Astrocyte (in vitro differentiated cells and primary cell): ENCODE results near the gene SRPK1. TPM values are rescaled to one million over a fixed set of nuclear protein-coding genes. Genes with fewer than 3 reads are reported as not detected.

Experiments
- DNase-seq: peaks from one replicate; pipeline ENCODE4 v3.0.0-alpha.2; 2010; ENCODE audit warnings: low read depth
- FAIRE-seq: peaks from 2 replicates; lab custom pipeline; 2011; peaks lifted over from hg19 to GRCh38; lab: Jason Lieb, UNC
- H2AFZ ChIP-seq: 2 replicates; pipeline ENCODE4 v1.6.0; 2012; ENCODE audit warnings: low read depth, low read length, inconsistent platforms
- H3K27ac ChIP-seq: 2 replicates; pipeline ENCODE4 v1.5.1; 2011; ENCODE audit warnings: low read depth, low read length, inconsistent platforms
- H3K27me3 ChIP-seq: 2 replicates; pipeline ENCODE4 v1.6.0; 2011; ENCODE audit warnings: low read length, inconsistent platforms; ENCODE audit not compliant: insufficient read depth
- H3K36me3 ChIP-seq: 2 replicates; pipeline ENCODE4 v1.5.1; 2011; ENCODE audit warnings: low read length, inconsistent platforms; ENCODE audit not compliant: insufficient read depth
- H3K4me1 ChIP-seq: 2 replicates; pipeline ENCODE4 v1.5.1; 2011; ENCODE audit warnings: low read length, inconsistent platforms; ENCODE audit not compliant: insufficient read depth
- H3K4me2 ChIP-seq: 2 replicates; pipeline ENCODE4 v1.6.0; 2012; ENCODE audit warnings: low read length, inconsistent platforms
- H3K4me3 ChIP-seq: 2 replicates; pipeline ENCODE4 v1.5.1; 2011; ENCODE audit warnings: low read depth, mild to moderate bottlenecking, low read length, inconsistent platforms; ENCODE audit not compliant: insufficient read depth
- H3K79me2 ChIP-seq: 2 replicates; pipeline ENCODE4 v1.6.0; 2012; ENCODE audit warnings: mild to moderate bottlenecking, low read length, inconsistent platforms; ENCODE audit not compliant: insufficient read depth
- H3K9ac ChIP-seq: 2 replicates; pipeline ENCODE4 v1.6.0; 2012; ENCODE audit warnings: mild to moderate bottlenecking, low read length, inconsistent platforms
- H3K9me3 ChIP-seq: 2 replicates; pipeline ENCODE4 v1.5.1; 2012; ENCODE audit warnings: low read depth, mild to moderate bottlenecking, low read length, inconsistent platforms; ENCODE audit not compliant: insufficient read depth
- H4K20me1 ChIP-seq: 2 replicates; pipeline ENCODE4 v1.6.0; 2012; ENCODE audit warnings: low read length, inconsistent platforms; ENCODE audit not compliant: insufficient read depth
- H3K27ac Mint-ChIP-seq: one replicate; pipeline ENCODE4 v1.8.0; 2021; ENCODE audit warnings: mild to moderate bottlenecking, mixed read lengths; ENCODE audit not compliant: unreplicated experiment
- H3K27me3 Mint-ChIP-seq: one replicate; pipeline ENCODE4 v1.8.0; 2021; ENCODE audit warnings: low read depth, mixed read lengths; ENCODE audit not compliant: unreplicated experiment
- H3K36me3 Mint-ChIP-seq: one replicate; pipeline ENCODE4 v1.8.0; 2021; ENCODE audit warnings: low read depth, mixed read lengths; ENCODE audit not compliant: unreplicated experiment
- H3K4me1 Mint-ChIP-seq: one replicate; pipeline ENCODE4 v1.8.0; 2021; ENCODE audit warnings: low read depth, mixed read lengths; ENCODE audit not compliant: unreplicated experiment
- H3K4me3 Mint-ChIP-seq: one replicate; pipeline ENCODE4 v1.8.0; 2021; ENCODE audit warnings: mild to moderate bottlenecking, moderate library complexity, mixed read lengths; ENCODE audit not compliant: unreplicated experiment
- H3K9me3 Mint-ChIP-seq: one replicate; pipeline ENCODE4 v1.8.0; 2021; ENCODE audit warnings: mild to moderate bottlenecking, mixed read lengths; ENCODE audit not compliant: unreplicated experiment
- CTCF ChIP-seq: IDR thresholded peaks from 2 replicates; pipeline ENCODE4 v1.5.1; 2011; ENCODE audit warnings: low read depth, mild to moderate bottlenecking, inconsistent platforms, low read length, moderate library complexity; ENCODE audit not compliant: insufficient read depth
- EZH2 ChIP-seq: IDR thresholded peaks from 2 replicates; pipeline ENCODE4 v1.6.1; 2012; ENCODE audit warnings: mild to moderate bottlenecking, low read length, inconsistent platforms; ENCODE audit not compliant: insufficient read depth
- total RNA-seq: library from RNA; stranded (reverse); gene quantifications from 2 replicates; pipeline ENCODE4 v1.2.1, GENCODE V29; 2021

The SRPK1 gene
- total RNA-seq, 1 donor from 2014 or later = 58.6 TPM

GRCh38 chr6:35810971-35811698 is 109.8 kb downstream of the SRPK1 start:
- peak overlapping the region; percentile 21 for H3K27ac ChIP-seq
- FAIRE-seq = no peak
- Mint-ChIP-seq H3K4me1 (peaks cover 8% of the 10 kb centered on the region), H3K27me3 (peaks cover 24% of the 10 kb centered on the region), H3K36me3 (peaks cover 1% of the 10 kb centered on the region), H3K4me3 (no peak overlapping the region), H3K9me3 (no peaks in the 10 kb centered on the region), H3K27ac (peak overlapping the region; percentile 87)
- no peaks in the 10 kb centered on the region for H3K36me3 ChIP-seq
- H3K4me3 ChIP-seq = no peak overlapping the region
- TF ChIP-seq EZH2 (no peak), CTCF (no peak)
- peaks cover 10% of the 10 kb centered on the region for H3K4me1 ChIP-seq
- peak overlapping the region; percentile 29 for H2AFZ ChIP-seq
- H4K20me1 ChIP-seq = no peaks in the 10 kb centered on the region
- H3K9ac ChIP-seq = no peak overlapping the region
- no peaks in the 10 kb centered on the region for H3K79me2 ChIP-seq
- peaks cover 3% of the 10 kb centered on the region for H3K27me3 ChIP-seq
- peak overlapping the region; percentile 48 for H3K4me2 ChIP-seq
- peak; percentile 72 for DNase-seq
- H3K9me3 ChIP-seq = no peaks in the 10 kb centered on the region

- no peaks in the 10 kb centered on the region for H3K9me3 Mint-ChIP-seq
- Histone ChIP-seq H3K9me3 (no peaks in the 10 kb centered on the region), H3K4me3 (no peak overlapping the region), H4K20me1 (no peaks in the 10 kb centered on the region), H3K27me3 (peaks cover 3% of the 10 kb centered on the region), H3K4me2 (no peak overlapping the region), H2AFZ (no peak overlapping the region), H3K4me1 (peaks cover 13% of the 10 kb centered on the region), H3K9ac (no peak overlapping the region), H3K27ac (no peak overlapping the region), H3K79me2 (no peaks in the 10 kb centered on the region), H3K36me3 (no peaks in the 10 kb centered on the region)
- no peak overlapping the region for H3K27ac Mint-ChIP-seq
- TF ChIP-seq CTCF = no peak
- no peak for TF ChIP-seq EZH2
- H3K4me1 Mint-ChIP-seq = peaks cover 8% of the 10 kb centered on the region
- peaks cover 28% of the 10 kb centered on the region for H3K27me3 Mint-ChIP-seq
- no peak for DNase-seq
- no peak for FAIRE-seq
- H3K36me3 Mint-ChIP-seq = peaks cover under 1% of the 10 kb centered on the region
- no peak overlapping the region for H3K4me3 Mint-ChIP-seq
These were observed 111.1 kb downstream of the SRPK1 start for GRCh38 chr6:35809809-35810208.

GRCh38 chr6:35808688-35809087 is 112.2 kb downstream of the SRPK1 start:
- H3K9me3 Mint-ChIP-seq = no peaks in the 10 kb centered on the region
- no peak for TF ChIP-seq CTCF
- no peak for TF ChIP-seq EZH2
- Histone ChIP-seq H3K27me3 (peaks cover 3% of the 10 kb centered on the region), H3K36me3 (no peaks in the 10 kb centered on the region), H2AFZ (no peak overlapping the region), H3K79me2 (no peaks in the 10 kb centered on the region), H3K27ac (no peak overlapping the region), H3K4me1 (peaks cover 14% of the 10 kb centered on the region), H3K4me2 (no peak overlapping the region), H3K9ac (no peak overlapping the region), H4K20me1 (no peaks in the 10 kb centered on the region), H3K9me3 (no peaks in the 10 kb centered on the region), H3K4me3 (no peak overlapping the region)
- peaks cover 8% of the 10 kb centered on the region for H3K4me1 Mint-ChIP-seq
- no peak for DNase-seq
- H3K27me3 Mint-ChIP-seq = peaks cover 25% of the 10 kb centered on the region
- FAIRE-seq = no peak
- H3K27ac Mint-ChIP-seq = no peak overlapping the region
- H3K36me3 Mint-ChIP-seq = peaks cover 1% of the 10 kb centered on the region
- no peak overlapping the region for H3K4me3 Mint-ChIP-seq
